SK-N-SH (cell line): ENCODE measurements around the gene PRKG1. TPM values are rescaled to one million over a fixed set of nuclear protein-coding genes. Genes with fewer than 3 reads are reported as not detected.

Experiments used
- CTCF ChIA-PET: fragments of 300-600, 350-600 bp; formaldehyde crosslinking; extraction: SDS; loops from one replicate; lab custom pipeline; 2021; lab: Yijun Ruan, JAX
- POLR2A ChIA-PET: fragments of 350-600 bp; sonication (Branson Sonifier 250); formaldehyde crosslinking; extraction: SDS; loops from one replicate; lab custom pipeline; 2020; ENCODE audit warnings: antibody characterized with exemption, inconsistent platforms; lab: Yijun Ruan, JAX
- DNase-seq: peaks from one replicate; pipeline ENCODE4 v3.0.0; 2012
- H2AFZ ChIP-seq: fragments of 200-600 bp; sonication (generic); 2 replicates; pipeline ENCODE4 v1.8.1; 2016; ENCODE audit warnings: antibody characterized with exemption, mild to moderate bottlenecking, low read depth
- H3F3A ChIP-seq: fragments of 200-600 bp; sonication (generic); replicated peaks from 2 replicates; pipeline ENCODE3; 2016; ENCODE audit warnings: antibody characterized with exemption, mild to moderate bottlenecking; ENCODE audit not compliant: insufficient read depth
- H3K27ac ChIP-seq, 2 experiments: fragments of 200-500 bp in 1 of 2; fragments of 200-600 bp in 1 of 2; sonication (Bioruptor generic) in 1 of 2; sonication (generic), shearing (Covaris generic) in 1 of 2; 2 replicates each; pipeline versions ENCODE4 v1.5.1 to v1.6.1; 2014 to 2016; ENCODE audit warnings: low read depth in 2 of 2, inconsistent platforms in 1 of 2, low read length in 1 of 2, mild to moderate bottlenecking in 1 of 2, mixed read lengths in 1 of 2
- H3K27me3 ChIP-seq: fragments of 200-600 bp; sonication (generic), shearing (Covaris generic); 2 replicates; pipeline ENCODE4 v1.6.1; 2016; ENCODE audit warnings: mixed run types; ENCODE audit not compliant: insufficient read depth
- H3K36me3 ChIP-seq, 2 experiments: fragments of 200-500 bp in 1 of 2; fragments of 200-600 bp in 1 of 2; sonication (Bioruptor generic) in 1 of 2; sonication (generic) in 1 of 2; replicated peaks in 1 of 2; 2 replicates each; pipeline versions ENCODE3 to v1.5.1; 2014 to 2016; ENCODE audit warnings: low read length in 1 of 2, mild to moderate bottlenecking in 1 of 2; ENCODE audit not compliant: insufficient read depth in 2 of 2, control insufficient read depth in 1 of 2
- H3K4me1 ChIP-seq, 2 experiments: fragments of 200-500 bp in 1 of 2; fragments of 200-600 bp in 1 of 2; sonication (Bioruptor generic) in 1 of 2; sonication (generic), shearing (Covaris generic) in 1 of 2; 2 replicates each; pipeline versions ENCODE4 v1.5.1 to v1.6.1; 2014 to 2016; ENCODE audit warnings: low read depth in 1 of 2, low read length in 1 of 2, mixed run types in 1 of 2; ENCODE audit not compliant: insufficient read depth in 2 of 2, control insufficient read depth in 1 of 2
- H3K4me2 ChIP-seq: fragments of 200-600 bp; sonication (generic), shearing (Covaris generic); 2 replicates; pipeline ENCODE4 v1.6.1; 2017; ENCODE audit warnings: mixed run types
- H3K4me3 ChIP-seq, 2 experiments: fragments of 200-500 bp in 1 of 2; fragments of 200-600 bp in 1 of 2; sonication (Bioruptor generic) in 1 of 2; sonication (generic), shearing (Covaris generic) in 1 of 2; 2 replicates each; pipeline versions ENCODE4 v1.5.1 to v1.8.1; 2014 to 2016; ENCODE audit warnings: low read depth in 2 of 2, inconsistent platforms in 1 of 2, low read length in 1 of 2, mild to moderate bottlenecking in 1 of 2, mixed read lengths in 1 of 2, moderate library complexity in 1 of 2
- H3K79me2 ChIP-seq: fragments of 200-600 bp; sonication (generic); 2 replicates; pipeline ENCODE4 v1.8.1; 2017; ENCODE audit warnings: mild to moderate bottlenecking; ENCODE audit not compliant: insufficient read depth
- H3K9ac ChIP-seq: fragments of 200-600 bp; sonication (generic); 2 replicates; pipeline ENCODE4 v1.6.1; 2017; ENCODE audit warnings: mixed run types
- H3K9me2 ChIP-seq: fragments of 200-600 bp; sonication (generic); 2 replicates; pipeline ENCODE4 v1.6.1; 2017; ENCODE audit warnings: mixed run types
- H3K9me3 ChIP-seq: fragments of 200-600 bp; sonication (generic); 2 replicates; pipeline ENCODE4 v1.6.1; 2017; ENCODE audit warnings: mixed run types, mild to moderate bottlenecking, moderate library complexity
- H4K20me1 ChIP-seq: fragments of 200-600 bp; sonication (generic); 2 replicates; pipeline ENCODE4 v1.6.1; 2017; ENCODE audit warnings: mild to moderate bottlenecking, mixed run types; ENCODE audit not compliant: insufficient read depth
- CHD2 ChIP-seq: fragments of 150-350 bp; IDR thresholded peaks from 2 replicates; pipeline ENCODE4 v1.6.1; 2018; ENCODE audit warnings: low read length; ENCODE audit not compliant: partially characterized antibody
- CTCF ChIP-seq: fragments of 200-600 bp; sonication (generic); IDR thresholded peaks from 2 replicates; pipeline ENCODE4 v1.6.1; 2017; ENCODE audit warnings: antibody characterized with exemption, mild to moderate bottlenecking, moderate library complexity
- FOXJ3 ChIP-seq: sonication (generic); formaldehyde crosslinking; IDR thresholded peaks from 2 replicates; pipeline ENCODE4 v1.5.1; 2020; ENCODE audit warnings: mild to moderate bottlenecking, missing genetic modification reagents
- GABPA ChIP-seq: IDR thresholded peaks from 2 replicates; pipeline ENCODE4 v1.4.0; 2012; ENCODE audit warnings: low read depth, mild to moderate bottlenecking
- GATA2 ChIP-seq: sonication (generic); formaldehyde crosslinking; IDR thresholded peaks from 2 replicates; pipeline ENCODE4 v1.5.0; 2020; ENCODE audit warnings: mild to moderate bottlenecking, missing genetic modification reagents
- JUND ChIP-seq: IDR thresholded peaks from 2 replicates; pipeline ENCODE4 v1.4.0; 2012
- NFIC ChIP-seq: IDR thresholded peaks from 2 replicates; pipeline ENCODE4 v1.4.0; 2012; ENCODE audit warnings: borderline replicate concordance
- POLR2AphosphoS5 ChIP-seq: IDR thresholded peaks from 2 replicates; pipeline ENCODE4 v1.6.1; 2012; ENCODE audit warnings: low read depth, low read length
- RCOR1 ChIP-seq: fragments of 150-350 bp; IDR thresholded peaks from 2 replicates; pipeline ENCODE4 v1.6.1; 2017; ENCODE audit warnings: antibody characterized with exemption, low read length
- RFX5 ChIP-seq: IDR thresholded peaks from 2 replicates; pipeline ENCODE4 v1.6.1; 2012; ENCODE audit warnings: mild to moderate bottlenecking, improper control_type of control experiment, low read length
- SMC3 ChIP-seq: IDR thresholded peaks from 2 replicates; pipeline ENCODE4 v1.6.1; 2012; ENCODE audit warnings: low read depth, low read length, improper control_type of control experiment
- TAF1 ChIP-seq: IDR thresholded peaks from 2 replicates; pipeline ENCODE4 v1.6.1; 2012; ENCODE audit warnings: low read depth, mild to moderate bottlenecking, low read length, moderate library complexity, borderline replicate concordance
- TCF12 ChIP-seq: IDR thresholded peaks from 2 replicates; pipeline ENCODE4 v1.4.0; 2012
- TEAD4 ChIP-seq: IDR thresholded peaks from 2 replicates; pipeline ENCODE4 v1.4.0; 2012; ENCODE audit warnings: mild to moderate bottlenecking, borderline replicate concordance; ENCODE audit not compliant: insufficient read depth
- USF1 ChIP-seq: IDR thresholded peaks from 2 replicates; pipeline ENCODE4 v1.4.0; 2012; ENCODE audit warnings: low read depth, borderline replicate concordance
- ZBTB33 ChIP-seq: IDR thresholded peaks from 2 replicates; pipeline ENCODE4 v1.4.0; 2012; ENCODE audit warnings: low read depth, borderline replicate concordance
- WGBS: methylation state at CpG from one replicate; pipeline ENCODE4 v1.1.6; 2017; ENCODE audit warnings: low lambda C conversion rate; 5-methylcytosine and 5-hydroxymethylcytosine counted together
- polyA plus RNA-seq, 3 experiments: library from polyadenylated mRNA; depleted of rRNA; stranded (reverse); fragments of >200 nt; gene quantifications; 2 replicates each; pipeline ENCODE4 v1.2.3, GENCODE V29; 2012
- TF ChIP-seq, protein P1 (sequence below): IDR thresholded peaks from 2 replicates; pipeline ENCODE4 v1.6.1; 2012; ENCODE audit warnings: mild to moderate bottlenecking, low read depth, low read length, moderate library complexity
- TF ChIP-seq, protein P2 (sequence below): IDR thresholded peaks from 2 replicates; pipeline ENCODE4 v1.4.0; 2012; ENCODE audit warnings: low read depth

PRKG1 gene
- polyA plus RNA-seq, 1 of the 3 experiments (the other 2 are of a cell fraction): 4.1 TPM

GRCh38 chr10:51585742-51586141 lies 511.5 kb downstream of the PRKG1 start (continued):
- TF ChIP-seq RCOR1 (no peak), GATA2 (CRISPR knock-in tag) (no peak), FOXJ3 (CRISPR knock-in tag) (no peak), USF1 (no peak)
- TF ChIP-seq, protein P1, sequence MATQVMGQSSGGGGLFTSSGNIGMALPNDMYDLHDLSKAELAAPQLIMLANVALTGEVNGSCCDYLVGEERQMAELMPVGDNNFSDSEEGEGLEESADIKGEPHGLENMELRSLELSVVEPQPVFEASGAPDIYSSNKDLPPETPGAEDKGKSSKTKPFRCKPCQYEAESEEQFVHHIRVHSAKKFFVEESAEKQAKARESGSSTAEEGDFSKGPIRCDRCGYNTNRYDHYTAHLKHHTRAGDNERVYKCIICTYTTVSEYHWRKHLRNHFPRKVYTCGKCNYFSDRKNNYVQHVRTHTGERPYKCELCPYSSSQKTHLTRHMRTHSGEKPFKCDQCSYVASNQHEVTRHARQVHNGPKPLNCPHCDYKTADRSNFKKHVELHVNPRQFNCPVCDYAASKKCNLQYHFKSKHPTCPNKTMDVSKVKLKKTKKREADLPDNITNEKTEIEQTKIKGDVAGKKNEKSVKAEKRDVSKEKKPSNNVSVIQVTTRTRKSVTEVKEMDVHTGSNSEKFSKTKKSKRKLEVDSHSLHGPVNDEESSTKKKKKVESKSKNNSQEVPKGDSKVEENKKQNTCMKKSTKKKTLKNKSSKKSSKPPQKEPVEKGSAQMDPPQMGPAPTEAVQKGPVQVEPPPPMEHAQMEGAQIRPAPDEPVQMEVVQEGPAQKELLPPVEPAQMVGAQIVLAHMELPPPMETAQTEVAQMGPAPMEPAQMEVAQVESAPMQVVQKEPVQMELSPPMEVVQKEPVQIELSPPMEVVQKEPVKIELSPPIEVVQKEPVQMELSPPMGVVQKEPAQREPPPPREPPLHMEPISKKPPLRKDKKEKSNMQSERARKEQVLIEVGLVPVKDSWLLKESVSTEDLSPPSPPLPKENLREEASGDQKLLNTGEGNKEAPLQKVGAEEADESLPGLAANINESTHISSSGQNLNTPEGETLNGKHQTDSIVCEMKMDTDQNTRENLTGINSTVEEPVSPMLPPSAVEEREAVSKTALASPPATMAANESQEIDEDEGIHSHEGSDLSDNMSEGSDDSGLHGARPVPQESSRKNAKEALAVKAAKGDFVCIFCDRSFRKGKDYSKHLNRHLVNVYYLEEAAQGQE: no peak
- TF ChIP-seq, protein P2, sequence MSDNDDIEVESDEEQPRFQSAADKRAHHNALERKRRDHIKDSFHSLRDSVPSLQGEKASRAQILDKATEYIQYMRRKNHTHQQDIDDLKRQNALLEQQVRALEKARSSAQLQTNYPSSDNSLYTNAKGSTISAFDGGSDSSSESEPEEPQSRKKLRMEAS: no peak

- no peak overlapping the region for H3K27ac ChIP-seq
- no peak for DNase-seq
- ChIA-PET CTCF (no interaction called here), POLR2A (no interaction called here)
- no peaks in the 10 kb centered on the region for H3K4me1 ChIP-seq
- no peaks in the 10 kb centered on the region for H3K36me3 ChIP-seq
- no peaks in the 10 kb centered on the region for H4K20me1 ChIP-seq
- H3K79me2 ChIP-seq: no peaks in the 10 kb centered on the region
- WGBS: 79% methylated on average over 1 of the region's 1 CpG
- H3F3A ChIP-seq: no peaks in the 10 kb centered on the region
- no peak overlapping the region for H3K4me3 ChIP-seq
- no peaks in the 10 kb centered on the region for H3K9me2 ChIP-seq
- H2AFZ ChIP-seq: no peak overlapping the region
- no peak for TF ChIP-seq RFX5
- TF ChIP-seq CTCF: no peak
- TF ChIP-seq ZBTB33: no peak
- TF ChIP-seq CHD2: no peak
- TF ChIP-seq USF1: no peak
- no peak for TF ChIP-seq GABPA
- TF ChIP-seq, protein P1: no peak
- TF ChIP-seq POLR2AphosphoS5: no peak
- no peak for TF ChIP-seq RCOR1
- no peak for TF ChIP-seq TCF12
- no peak for TF ChIP-seq JUND
- TF ChIP-seq NFIC: no peak
- no peak for TF ChIP-seq TAF1
- TF ChIP-seq SMC3: no peak
- TF ChIP-seq TEAD4: no peak
- no peak overlapping the region for H3K9ac ChIP-seq
- H3K4me2 ChIP-seq: no peak overlapping the region
- no peaks in the 10 kb centered on the region for H3K27me3 ChIP-seq
- H3K9me3 ChIP-seq: no peaks in the 10 kb centered on the region
These were observed 514.7 kb downstream of the PRKG1 start for GRCh38 chr10:51588984-51589383.
